IPS-15b (cell line): ENCODE results near the gene ASIC4.
A peak's percentile ranks its signal among the peaks of the same experiment; 100 is the strongest.

Experiments used
- H3K27me3 ChIP-seq: one replicate; pipeline ENCODE4 v1.6.1; 2013; ENCODE audit warnings: low read length; ENCODE audit not compliant: control insufficient read depth, insufficient read depth
- H3K36me3 ChIP-seq: one replicate; pipeline ENCODE4 v1.6.1; 2013; ENCODE audit warnings: low read length; ENCODE audit not compliant: control insufficient read depth, insufficient read depth
- H3K4me1 ChIP-seq: one replicate; pipeline ENCODE4 v1.6.1; 2013; ENCODE audit warnings: mild to moderate bottlenecking, low read length; ENCODE audit not compliant: control insufficient read depth, insufficient read depth
- H3K4me3 ChIP-seq: one replicate; pipeline ENCODE4 v1.5.1; 2013; ENCODE audit warnings: low read depth, low read length
- H3K9ac ChIP-seq: one replicate; pipeline ENCODE4 v1.6.1; 2013; ENCODE audit warnings: low read depth, mild to moderate bottlenecking, low read length
- H3K9me3 ChIP-seq: one replicate; pipeline ENCODE4 v1.6.1; 2013; ENCODE audit warnings: mild to moderate bottlenecking, low read length; ENCODE audit not compliant: control insufficient read depth, insufficient read depth

Gene ASIC4

GRCh38 chr2:219494952-219495530, 19.2 kb upstream of the ASIC4 start:
- no peaks in the 10 kb centered on the region for H3K36me3 ChIP-seq
- H3K4me3 ChIP-seq = no peak overlapping the region
- peaks cover 10% of the 10 kb centered on the region for H3K4me1 ChIP-seq
- no peak overlapping the region for H3K9ac ChIP-seq
- peaks cover 45% of the 10 kb centered on the region for H3K27me3 ChIP-seq
- H3K9me3 ChIP-seq = no peaks in the 10 kb centered on the region

- H3K4me3 ChIP-seq = peak overlapping the region; percentile 22
- no peak overlapping the region for H3K9ac ChIP-seq
- H3K4me1 ChIP-seq = peaks cover 15% of the 10 kb centered on the region
- no peaks in the 10 kb centered on the region for H3K9me3 ChIP-seq
- no peaks in the 10 kb centered on the region for H3K36me3 ChIP-seq
- H3K27me3 ChIP-seq = peaks cover 45% of the 10 kb centered on the region
Observed at GRCh38 chr2:219495531-219496122, 18.7 kb upstream of the ASIC4 start.

- H3K9ac ChIP-seq = no peak overlapping the region
- H3K9me3 ChIP-seq = no peaks in the 10 kb centered on the region
- H3K27me3 ChIP-seq = peaks cover 45% of the 10 kb centered on the region
- H3K36me3 ChIP-seq = no peaks in the 10 kb centered on the region
- peak overlapping the region; percentile 78 for H3K4me3 ChIP-seq
- peaks cover 15% of the 10 kb centered on the region for H3K4me1 ChIP-seq
Observed at GRCh38 chr2:219496247-219496824, 17.9 kb upstream of the ASIC4 start.

- peaks cover 45% of the 10 kb centered on the region for H3K27me3 ChIP-seq
- peak overlapping the region; percentile 78 for H3K4me3 ChIP-seq
- no peak overlapping the region for H3K9ac ChIP-seq
- H3K36me3 ChIP-seq = no peaks in the 10 kb centered on the region
- peaks cover 15% of the 10 kb centered on the region for H3K4me1 ChIP-seq
- H3K9me3 ChIP-seq = no peaks in the 10 kb centered on the region
Observed at GRCh38 chr2:219496825-219497494, 17.3 kb upstream of the ASIC4 start.

GRCh38 chr2:219497495-219498279, 16.6 kb upstream of the ASIC4 start:
- peak overlapping the region; percentile 78 for H3K4me3 ChIP-seq
- H3K36me3 ChIP-seq = peaks cover 3% of the 10 kb centered on the region
- H3K9ac ChIP-seq = no peak overlapping the region
- H3K4me1 ChIP-seq = peaks cover 15% of the 10 kb centered on the region
- no peaks in the 10 kb centered on the region for H3K9me3 ChIP-seq
- peaks cover 45% of the 10 kb centered on the region for H3K27me3 ChIP-seq

GRCh38 chr2:219498280-219499057, 15.8 kb upstream of the ASIC4 start, which contains the start of gene GMPPA:
Gene GMPPA (plus strand): TSS chr2:219498891. CDS start chr2:219499976, 1,085 bp downstream.
- Histone ChIP-seq H3K9ac (peak within 1 kb of the TSS; percentile 93), H3K9me3 (no peaks in the 10 kb centered on the region), H3K36me3 (peaks cover 6% of the 10 kb centered on the region), H3K4me3 (peak within 1 kb of the TSS; percentile 78), H3K4me1 (peaks cover 15% of the 10 kb centered on the region), H3K27me3 (peaks cover 41% of the 10 kb centered on the region)

- H3K4me1 ChIP-seq = peaks cover 15% of the 10 kb centered on the region
- H3K4me3 ChIP-seq = peak overlapping the region; percentile 78
- H3K9me3 ChIP-seq = no peaks in the 10 kb centered on the region
- H3K36me3 ChIP-seq = peaks cover 12% of the 10 kb centered on the region
- H3K9ac ChIP-seq = peak overlapping the region; percentile 93
- peaks cover 36% of the 10 kb centered on the region for H3K27me3 ChIP-seq
Observed at GRCh38 chr2:219499058-219499307, 15.3 kb upstream of the ASIC4 start.

- peaks cover 17% of the 10 kb centered on the region for H3K36me3 ChIP-seq
- H3K9me3 ChIP-seq = no peaks in the 10 kb centered on the region
- no peak overlapping the region for H3K9ac ChIP-seq
- peak overlapping the region; percentile 78 for H3K4me3 ChIP-seq
- peaks cover 30% of the 10 kb centered on the region for H3K27me3 ChIP-seq
- peaks cover 15% of the 10 kb centered on the region for H3K4me1 ChIP-seq
Observed at GRCh38 chr2:219499555-219499954, 14.7 kb upstream of the ASIC4 start.

- Histone ChIP-seq H3K27me3 (peaks cover 24% of the 10 kb centered on the region), H3K9ac (no peak overlapping the region), H3K36me3 (peaks cover 17% of the 10 kb centered on the region), H3K9me3 (no peaks in the 10 kb centered on the region), H3K4me3 (peak overlapping the region; percentile 78), H3K4me1 (peaks cover 14% of the 10 kb centered on the region)
Observed at GRCh38 chr2:219500135-219500534, 14.1 kb upstream of the ASIC4 start.

- peaks cover 20% of the 10 kb centered on the region for H3K4me1 ChIP-seq
- H3K9me3 ChIP-seq = no peaks in the 10 kb centered on the region
- no peak overlapping the region for H3K4me3 ChIP-seq
- peaks cover 9% of the 10 kb centered on the region for H3K27me3 ChIP-seq
- H3K9ac ChIP-seq = no peak overlapping the region
- H3K36me3 ChIP-seq = peaks cover 29% of the 10 kb centered on the region
Observed at GRCh38 chr2:219501849-219502248, 12.4 kb upstream of the ASIC4 start.

- no peaks in the 10 kb centered on the region for H3K9me3 ChIP-seq
- peaks cover 25% of the 10 kb centered on the region for H3K4me1 ChIP-seq
- no peak overlapping the region for H3K9ac ChIP-seq
- H3K36me3 ChIP-seq = peaks cover 29% of the 10 kb centered on the region
- H3K4me3 ChIP-seq = no peak overlapping the region
- peaks cover 2% of the 10 kb centered on the region for H3K27me3 ChIP-seq
Observed at GRCh38 chr2:219502618-219503017, 11.7 kb upstream of the ASIC4 start.
